Nephron (organoid): ENCODE results near the gene ESRP2.
A peak's percentile ranks its signal among the peaks of the same experiment; 100 is the strongest.

Source experiments
- H3K27ac Mint-ChIP-seq, 3 experiments: 2 replicates each; pipeline ENCODE4 v1.8.0; 2020; ENCODE audit warnings: mixed read lengths in 3 of 3, mild to moderate bottlenecking in 2 of 3, moderate library complexity in 1 of 3
- H3K27me3 Mint-ChIP-seq: 2 replicates; pipeline ENCODE4 v1.8.0; 2021; ENCODE audit warnings: low read depth, mild to moderate bottlenecking, moderate library complexity, mixed read lengths
- H3K36me3 Mint-ChIP-seq: 2 replicates; pipeline ENCODE4 v1.8.0; 2020; ENCODE audit warnings: low read depth, mixed read lengths
- H3K4me1 Mint-ChIP-seq: 2 replicates; pipeline ENCODE4 v1.8.0; 2020; ENCODE audit warnings: mixed read lengths
- H3K4me3 Mint-ChIP-seq, 3 experiments: 2 replicates each; pipeline ENCODE4 v1.8.0; 2020; ENCODE audit warnings: mild to moderate bottlenecking in 3 of 3, mixed read lengths in 3 of 3, moderate library complexity in 2 of 3
- H3K9me3 Mint-ChIP-seq: 2 replicates; pipeline ENCODE4 v1.8.0; 2020; ENCODE audit warnings: mixed read lengths
- CTCF ChIP-seq, 3 experiments: fragments of 200-600 bp; sonication (generic); IDR thresholded peaks; one replicate each; pipeline ENCODE4 v1.5.0; 2021; ENCODE audit warnings: antibody characterized with exemption in 3 of 3; ENCODE audit not compliant: unreplicated experiment in 3 of 3

ESRP2 gene

GRCh38 chr16:68235108-68235886 lies 630 bp downstream of the ESRP2 start:
- Mint-ChIP-seq H3K4me3 (peak overlapping the region; percentile 70 to 74 (median 73)), H3K36me3 (no peaks in the 10 kb centered on the region), H3K9me3 (no peaks in the 10 kb centered on the region), H3K27me3 (peaks cover 48% of the 10 kb centered on the region), H3K27ac (peak overlapping the region in 1 of 3 experiments; percentile 82), H3K4me1 (peaks cover 16% of the 10 kb centered on the region)
- no peak for TF ChIP-seq CTCF (IDR thresholded peaks at IDR 0.05; ENCODE audit: unreplicated experiment in 3 of 3)

GRCh38 chr16:68234188-68235107 lies 1.5 kb downstream of the ESRP2 start:
- no peaks in the 10 kb centered on the region for H3K9me3 Mint-ChIP-seq
- H3K4me1 Mint-ChIP-seq, result peaks cover 16% of the 10 kb centered on the region
- no peak for TF ChIP-seq CTCF (IDR thresholded peaks at IDR 0.05; ENCODE audit: unreplicated experiment in 3 of 3)
- peak overlapping the region; percentile 8 to 82 (median 24) for H3K27ac Mint-ChIP-seq
- H3K27me3 Mint-ChIP-seq, result peaks cover 48% of the 10 kb centered on the region
- no peaks in the 10 kb centered on the region for H3K36me3 Mint-ChIP-seq
- H3K4me3 Mint-ChIP-seq, result peak overlapping the region; percentile 70 to 74 (median 73)

GRCh38 chr16:68233835-68234187 lies 2.1 kb downstream of the ESRP2 start:
- Mint-ChIP-seq H3K36me3 (peaks cover 3% of the 10 kb centered on the region), H3K27me3 (peaks cover 48% of the 10 kb centered on the region), H3K4me1 (peaks cover 22% of the 10 kb centered on the region), H3K4me3 (no peak overlapping the region), H3K27ac (no peak overlapping the region), H3K9me3 (no peaks in the 10 kb centered on the region)
- no peak for TF ChIP-seq CTCF (IDR thresholded peaks at IDR 0.05; ENCODE audit: unreplicated experiment in 3 of 3)

GRCh38 chr16:68233085-68233834 lies 2.7 kb downstream of the ESRP2 start:
- H3K4me1 Mint-ChIP-seq, result peaks cover 24% of the 10 kb centered on the region
- no peak overlapping the region for H3K4me3 Mint-ChIP-seq
- H3K9me3 Mint-ChIP-seq, result no peaks in the 10 kb centered on the region
- H3K27me3 Mint-ChIP-seq, result peaks cover 45% of the 10 kb centered on the region
- TF ChIP-seq CTCF (IDR thresholded peaks at IDR 0.05; ENCODE audit: unreplicated experiment in 3 of 3), result no peak
- peaks cover 3% of the 10 kb centered on the region for H3K36me3 Mint-ChIP-seq
- H3K27ac Mint-ChIP-seq, result no peak overlapping the region

- peaks cover 30% of the 10 kb centered on the region for H3K4me1 Mint-ChIP-seq
- H3K27me3 Mint-ChIP-seq, result peaks cover 38% of the 10 kb centered on the region
- no peak for TF ChIP-seq CTCF (IDR thresholded peaks at IDR 0.05; ENCODE audit: unreplicated experiment in 3 of 3)
- H3K4me3 Mint-ChIP-seq, result no peak overlapping the region
- no peaks in the 10 kb centered on the region for H3K9me3 Mint-ChIP-seq
- no peak overlapping the region for H3K27ac Mint-ChIP-seq
- peaks cover 3% of the 10 kb centered on the region for H3K36me3 Mint-ChIP-seq
These were observed 3.6 kb downstream of the ESRP2 start for GRCh38 chr16:68232335-68232734.
